ENCODE results near the gene VAV3.

VAV3 gene

DNA sequence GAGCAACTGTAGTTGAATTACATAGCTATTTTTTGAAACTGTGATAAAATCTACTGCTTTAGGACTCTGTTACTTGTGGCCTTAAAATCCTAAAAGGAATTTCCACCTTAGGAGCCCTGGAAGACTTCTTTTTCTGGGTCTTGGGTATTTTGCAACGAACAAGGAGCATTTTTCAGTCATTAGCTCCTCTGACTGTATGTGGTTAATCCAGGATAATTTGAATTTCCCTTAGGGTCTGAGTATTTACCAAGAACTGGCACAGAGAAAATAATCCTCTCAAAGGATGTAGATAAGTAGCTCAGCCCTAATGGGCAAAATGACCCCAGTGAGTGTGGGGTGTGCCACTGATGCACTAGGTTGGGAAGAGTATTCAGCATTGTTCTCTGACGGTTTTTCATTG lies 170.4 kb downstream of the VAV3 start:
- H3K4me3 ChIP-seq (ENCODE audit: low read length in 2 of 2), result no peak overlapping the region
- no peaks in the 10 kb centered on the region for H3K4me1 ChIP-seq (ENCODE audit: control insufficient read depth, insufficient read depth, low read length)
- H3K27me3 ChIP-seq (ENCODE audit: control insufficient read depth in 1 of 2, insufficient read depth in 2 of 2, low read length in 2 of 2), result no peaks in the 10 kb centered on the region
- H3K9me3 ChIP-seq (ENCODE audit: control insufficient read depth in 2 of 2, low read length in 2 of 2), result no peaks in the 10 kb centered on the region
- no peak overlapping the region for H3K27ac ChIP-seq (ENCODE audit: low read length)
- no peak overlapping the region for H3K9ac ChIP-seq (ENCODE audit: low read length in 2 of 2)
- H3K36me3 ChIP-seq (ENCODE audit: control insufficient read depth in 2 of 2, insufficient read depth in 2 of 2, low read length in 2 of 2), result no peaks in the 10 kb centered on the region

DNA sequence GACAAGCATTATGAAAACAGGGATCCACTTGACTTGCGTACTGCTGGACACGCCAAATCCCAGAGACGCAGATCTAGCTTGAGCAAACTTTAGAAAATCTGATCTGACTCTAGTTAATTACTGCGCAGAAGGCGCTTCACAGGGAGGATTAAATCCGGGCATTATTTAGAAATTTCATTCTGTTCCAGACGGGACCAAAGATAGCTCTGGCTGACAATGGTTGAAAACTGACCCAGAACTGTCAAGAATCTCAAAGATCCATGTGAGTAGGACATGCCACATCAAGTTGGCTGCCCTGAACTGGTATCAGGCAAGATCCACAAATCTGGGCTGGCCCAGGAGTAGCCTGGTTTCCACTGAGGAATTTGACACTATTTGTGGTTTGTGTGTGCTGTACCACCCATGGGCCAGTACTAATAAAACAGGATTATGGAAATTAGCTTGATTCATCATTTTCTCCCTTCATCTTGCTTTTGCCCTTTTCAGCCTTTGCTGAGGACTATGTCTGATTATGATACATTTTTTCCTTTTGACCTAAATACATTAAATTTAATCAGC lies 171.0 kb downstream of the VAV3 start:
- no peaks in the 10 kb centered on the region for H3K4me1 ChIP-seq (ENCODE audit: control insufficient read depth, insufficient read depth, low read length)
- H3K27me3 ChIP-seq (ENCODE audit: control insufficient read depth in 1 of 2, insufficient read depth in 2 of 2, low read length in 2 of 2), result no peaks in the 10 kb centered on the region
- H3K27ac ChIP-seq (ENCODE audit: low read length), result no peak overlapping the region
- no peaks in the 10 kb centered on the region for H3K36me3 ChIP-seq (ENCODE audit: control insufficient read depth in 2 of 2, insufficient read depth in 2 of 2, low read length in 2 of 2)
- no peak overlapping the region for H3K4me3 ChIP-seq (ENCODE audit: low read length in 2 of 2)
- H3K9ac ChIP-seq (ENCODE audit: low read length in 2 of 2), result no peak overlapping the region
- no peaks in the 10 kb centered on the region for H3K9me3 ChIP-seq (ENCODE audit: control insufficient read depth in 2 of 2, low read length in 2 of 2)

DNA sequence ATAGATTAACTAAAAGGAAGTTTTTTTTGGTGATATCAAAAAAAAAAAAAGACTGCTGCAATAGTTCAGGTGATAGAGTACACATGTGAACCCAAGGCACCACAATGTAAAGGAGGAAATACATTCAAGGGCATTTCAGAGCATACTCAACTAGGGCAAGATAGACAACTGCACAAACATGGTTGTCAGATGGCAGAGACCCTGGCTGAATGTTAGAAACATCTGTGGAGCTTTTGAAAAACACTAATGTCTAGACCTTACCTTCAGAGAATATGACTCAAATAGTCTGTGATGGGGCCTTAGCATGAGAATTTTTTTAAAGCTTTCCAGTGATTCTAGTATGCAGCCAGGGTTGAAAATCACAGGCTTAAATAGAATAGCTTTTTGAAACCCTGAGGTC lies 173.6 kb downstream of the VAV3 start:
- H3K9me3 ChIP-seq (ENCODE audit: control insufficient read depth in 2 of 2, low read length in 2 of 2), result no peaks in the 10 kb centered on the region
- no peak overlapping the region for H3K27ac ChIP-seq (ENCODE audit: low read length)
- H3K36me3 ChIP-seq (ENCODE audit: control insufficient read depth in 2 of 2, insufficient read depth in 2 of 2, low read length in 2 of 2), result no peaks in the 10 kb centered on the region
- no peak overlapping the region for H3K9ac ChIP-seq (ENCODE audit: low read length in 2 of 2)
- no peaks in the 10 kb centered on the region for H3K27me3 ChIP-seq (ENCODE audit: control insufficient read depth in 1 of 2, insufficient read depth in 2 of 2, low read length in 2 of 2)
- no peak overlapping the region for H3K4me3 ChIP-seq (ENCODE audit: low read length in 2 of 2)
- no peaks in the 10 kb centered on the region for H3K4me1 ChIP-seq (ENCODE audit: control insufficient read depth, insufficient read depth, low read length)

DNA sequence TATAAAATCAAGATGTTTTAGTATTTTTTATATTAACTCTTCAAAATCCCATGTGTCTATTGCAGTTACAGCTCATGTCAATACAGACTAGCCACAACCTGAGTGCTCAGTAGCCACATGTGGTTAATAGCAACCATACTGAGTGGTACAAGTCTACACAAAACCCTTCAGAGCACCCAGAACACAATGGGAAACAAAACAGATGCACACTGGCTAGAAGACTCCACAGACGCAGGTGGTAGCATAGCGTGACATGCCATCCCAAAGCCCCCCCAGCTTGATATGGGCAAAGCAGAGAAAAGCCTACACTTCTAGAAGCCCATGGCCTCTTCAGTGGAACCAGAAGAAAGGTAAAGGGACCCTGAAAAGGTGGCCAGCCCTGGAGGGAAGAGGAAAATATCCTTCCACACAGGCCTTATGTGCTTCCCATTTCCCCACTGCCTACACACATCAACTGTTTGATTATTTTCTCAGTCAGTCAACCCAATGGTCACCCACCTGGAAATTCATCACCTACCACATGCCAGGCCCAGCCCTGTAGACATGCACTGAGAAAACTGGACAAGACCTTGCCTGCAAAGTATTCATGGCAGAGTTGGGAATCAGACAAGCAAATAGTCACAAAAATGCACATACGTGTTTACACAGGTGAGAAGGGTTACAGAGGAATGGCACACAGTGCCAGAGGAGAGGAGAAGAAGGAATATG lies 175.0 kb downstream of the VAV3 start:
- H3K9me3 ChIP-seq (ENCODE audit: control insufficient read depth in 2 of 2, low read length in 2 of 2), result no peaks in the 10 kb centered on the region
- H3K4me3 ChIP-seq (ENCODE audit: low read length in 2 of 2), result no peak overlapping the region
- no peaks in the 10 kb centered on the region for H3K4me1 ChIP-seq (ENCODE audit: control insufficient read depth, insufficient read depth, low read length)
- no peak overlapping the region for H3K27ac ChIP-seq (ENCODE audit: low read length)
- no peaks in the 10 kb centered on the region for H3K36me3 ChIP-seq (ENCODE audit: control insufficient read depth in 2 of 2, insufficient read depth in 2 of 2, low read length in 2 of 2)
- no peak overlapping the region for H3K9ac ChIP-seq (ENCODE audit: low read length in 2 of 2)
- H3K27me3 ChIP-seq (ENCODE audit: control insufficient read depth in 1 of 2, insufficient read depth in 2 of 2, low read length in 2 of 2), result no peaks in the 10 kb centered on the region

DNA sequence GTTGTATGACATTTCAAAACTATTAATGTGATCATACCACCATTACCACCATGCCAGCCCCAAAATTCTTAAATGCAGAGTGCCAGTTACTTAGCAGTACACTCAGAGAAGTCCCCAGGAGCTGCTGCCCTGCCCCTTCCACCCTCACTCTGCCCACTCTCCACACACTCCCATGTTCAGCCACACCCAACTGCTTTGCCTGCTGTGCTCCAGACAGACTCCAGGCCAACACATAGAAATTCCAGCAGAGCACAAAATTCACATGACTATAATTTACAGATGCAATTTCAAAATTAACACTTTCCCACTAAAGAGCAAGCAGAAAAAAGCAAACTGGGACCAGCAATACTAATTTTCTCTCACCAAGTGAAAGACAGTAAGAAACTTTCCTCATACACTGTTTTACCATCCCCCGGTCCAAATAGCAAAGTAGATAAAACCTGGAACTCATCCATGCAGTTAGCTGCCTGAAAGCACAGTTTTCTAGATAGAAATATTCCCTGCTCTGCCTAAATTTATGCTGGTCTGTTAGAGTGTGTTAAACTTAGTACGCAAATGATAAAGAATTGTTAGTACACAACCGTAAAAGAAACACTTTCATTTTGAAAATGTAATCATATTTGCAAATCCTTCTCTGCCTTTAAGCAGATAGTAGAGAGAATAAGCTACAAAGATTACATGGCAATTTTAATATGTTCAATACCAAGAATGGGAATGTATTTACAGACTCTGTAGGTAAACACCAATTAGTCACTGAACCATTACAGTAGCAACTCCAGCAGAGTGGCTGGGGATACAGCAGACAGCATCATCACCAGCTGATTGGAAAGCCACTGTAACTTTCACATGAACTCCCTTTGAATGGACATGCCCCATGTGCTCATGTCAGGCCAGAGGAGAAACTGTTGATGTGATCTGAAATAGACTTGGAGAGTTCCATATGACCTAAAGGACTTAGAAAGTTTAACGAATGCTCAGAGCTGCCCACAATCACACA lies 176.5 kb downstream of the VAV3 start:
- Histone ChIP-seq H3K4me3 (ENCODE audit: low read length in 2 of 2) (no peak overlapping the region), H3K27me3 (ENCODE audit: control insufficient read depth in 1 of 2, insufficient read depth in 2 of 2, low read length in 2 of 2) (no peaks in the 10 kb centered on the region), H3K4me1 (ENCODE audit: control insufficient read depth, insufficient read depth, low read length) (no peaks in the 10 kb centered on the region), H3K27ac (ENCODE audit: low read length) (no peak overlapping the region), H3K36me3 (ENCODE audit: control insufficient read depth in 2 of 2, insufficient read depth in 2 of 2, low read length in 2 of 2) (no peaks in the 10 kb centered on the region), H3K9me3 (ENCODE audit: control insufficient read depth in 2 of 2, low read length in 2 of 2) (no peaks in the 10 kb centered on the region), H3K9ac (ENCODE audit: low read length in 2 of 2) (no peak overlapping the region)

DNA sequence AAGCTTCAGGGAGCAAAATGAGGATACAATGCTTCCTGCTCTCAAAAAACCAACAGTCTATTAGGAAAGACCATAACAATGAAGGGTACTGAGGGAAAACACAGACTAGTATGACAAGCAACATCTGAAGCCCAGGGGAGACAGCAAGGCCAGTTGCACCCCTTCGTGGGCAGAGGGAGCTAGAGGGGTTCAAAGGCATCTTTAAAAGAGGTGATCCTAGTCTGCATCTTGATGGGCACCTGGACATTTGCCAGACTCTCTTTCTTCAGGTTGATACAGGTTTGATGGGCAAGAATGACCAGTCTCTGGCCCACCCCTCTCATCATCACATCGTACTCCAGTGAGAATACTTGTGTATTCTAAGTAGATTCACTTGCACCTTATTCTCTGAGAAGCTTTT lies 177.7 kb downstream of the VAV3 start:
- Histone ChIP-seq H3K4me3 (ENCODE audit: low read length in 2 of 2) (no peak overlapping the region), H3K36me3 (ENCODE audit: control insufficient read depth in 2 of 2, insufficient read depth in 2 of 2, low read length in 2 of 2) (no peaks in the 10 kb centered on the region), H3K4me1 (ENCODE audit: control insufficient read depth, insufficient read depth, low read length) (no peaks in the 10 kb centered on the region), H3K27ac (ENCODE audit: low read length) (no peak overlapping the region), H3K9me3 (ENCODE audit: control insufficient read depth in 2 of 2, low read length in 2 of 2) (no peaks in the 10 kb centered on the region), H3K27me3 (ENCODE audit: control insufficient read depth in 1 of 2, insufficient read depth in 2 of 2, low read length in 2 of 2) (no peaks in the 10 kb centered on the region), H3K9ac (ENCODE audit: low read length in 2 of 2) (no peak overlapping the region)

DNA sequence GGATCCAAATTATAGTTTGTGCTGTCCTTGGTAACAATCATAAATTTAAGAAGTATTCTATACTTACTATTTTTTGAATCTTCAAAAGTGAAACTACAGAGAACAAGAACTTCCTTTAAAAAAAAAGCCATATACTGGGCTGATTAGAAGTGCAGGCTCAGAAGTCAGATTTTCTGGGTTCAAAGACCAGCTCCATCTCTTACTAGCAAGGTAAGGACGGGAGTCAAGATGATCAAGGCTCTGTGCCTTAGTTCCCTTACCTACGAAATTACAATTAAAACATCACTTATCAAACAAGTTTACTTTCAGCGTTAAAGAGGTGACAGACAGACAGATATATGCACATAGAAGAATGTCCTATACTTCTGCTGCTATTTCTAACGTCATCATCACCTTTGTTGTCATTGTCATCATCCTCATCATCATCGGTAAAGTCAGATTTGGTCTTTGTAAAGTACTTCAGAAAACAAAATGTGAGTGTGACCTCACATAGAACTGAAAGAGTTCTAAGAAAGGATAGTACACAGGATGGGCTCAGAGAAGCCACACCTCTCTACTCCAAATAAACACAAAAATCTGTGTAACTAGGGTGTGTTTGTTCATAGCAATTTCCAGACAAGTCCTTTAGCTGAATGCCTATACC lies 178.7 kb downstream of the VAV3 start:
- Histone ChIP-seq H3K27ac (ENCODE audit: low read length) (no peak overlapping the region), H3K9ac (ENCODE audit: low read length in 2 of 2) (no peak overlapping the region), H3K27me3 (ENCODE audit: control insufficient read depth in 1 of 2, insufficient read depth in 2 of 2, low read length in 2 of 2) (no peaks in the 10 kb centered on the region), H3K4me3 (ENCODE audit: low read length in 2 of 2) (no peak overlapping the region), H3K36me3 (ENCODE audit: control insufficient read depth in 2 of 2, insufficient read depth in 2 of 2, low read length in 2 of 2) (no peaks in the 10 kb centered on the region), H3K4me1 (ENCODE audit: control insufficient read depth, insufficient read depth, low read length) (no peaks in the 10 kb centered on the region), H3K9me3 (ENCODE audit: control insufficient read depth in 2 of 2, low read length in 2 of 2) (no peaks in the 10 kb centered on the region)

DNA sequence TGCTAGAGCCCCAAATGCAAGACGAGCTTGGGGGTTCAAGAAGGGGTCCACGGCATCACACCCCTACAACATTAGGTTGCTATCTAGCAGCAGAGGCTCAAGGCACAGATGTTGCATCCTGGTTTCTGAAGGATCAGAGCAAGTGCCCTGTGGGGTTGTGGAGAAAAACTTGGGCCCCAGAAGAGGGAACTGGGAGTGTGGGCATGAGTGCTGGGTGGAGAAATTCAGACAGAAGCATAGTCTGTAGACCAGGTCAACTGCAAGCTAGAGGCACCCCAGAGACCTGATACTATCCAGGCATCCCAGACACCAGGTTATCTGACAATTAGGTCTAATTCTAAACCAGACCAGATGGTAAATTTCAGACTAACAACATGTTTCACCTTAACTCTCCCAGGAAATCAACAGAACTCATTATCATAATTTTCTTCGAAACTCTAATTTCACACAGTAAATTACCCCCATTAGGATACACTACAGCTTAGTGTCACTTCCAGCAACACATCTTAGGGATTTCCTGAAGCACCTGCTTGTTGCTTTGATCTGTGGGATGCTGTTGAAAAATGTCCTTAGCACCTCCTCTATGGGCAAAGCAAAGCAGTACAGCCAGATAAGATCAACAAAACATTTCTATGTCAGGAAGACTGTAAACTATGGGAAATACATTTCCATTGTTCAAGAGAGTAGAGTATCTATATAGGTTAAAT lies 179.3 kb downstream of the VAV3 start:
- H3K4me3 ChIP-seq (ENCODE audit: low read length in 2 of 2), result no peak overlapping the region
- no peaks in the 10 kb centered on the region for H3K4me1 ChIP-seq (ENCODE audit: control insufficient read depth, insufficient read depth, low read length)
- H3K9me3 ChIP-seq (ENCODE audit: control insufficient read depth in 2 of 2, low read length in 2 of 2), result no peaks in the 10 kb centered on the region
- H3K27me3 ChIP-seq (ENCODE audit: control insufficient read depth in 1 of 2, insufficient read depth in 2 of 2, low read length in 2 of 2), result no peaks in the 10 kb centered on the region
- H3K36me3 ChIP-seq (ENCODE audit: control insufficient read depth in 2 of 2, insufficient read depth in 2 of 2, low read length in 2 of 2), result no peaks in the 10 kb centered on the region
- no peak overlapping the region for H3K27ac ChIP-seq (ENCODE audit: low read length)
- no peak overlapping the region for H3K9ac ChIP-seq (ENCODE audit: low read length in 2 of 2)

DNA sequence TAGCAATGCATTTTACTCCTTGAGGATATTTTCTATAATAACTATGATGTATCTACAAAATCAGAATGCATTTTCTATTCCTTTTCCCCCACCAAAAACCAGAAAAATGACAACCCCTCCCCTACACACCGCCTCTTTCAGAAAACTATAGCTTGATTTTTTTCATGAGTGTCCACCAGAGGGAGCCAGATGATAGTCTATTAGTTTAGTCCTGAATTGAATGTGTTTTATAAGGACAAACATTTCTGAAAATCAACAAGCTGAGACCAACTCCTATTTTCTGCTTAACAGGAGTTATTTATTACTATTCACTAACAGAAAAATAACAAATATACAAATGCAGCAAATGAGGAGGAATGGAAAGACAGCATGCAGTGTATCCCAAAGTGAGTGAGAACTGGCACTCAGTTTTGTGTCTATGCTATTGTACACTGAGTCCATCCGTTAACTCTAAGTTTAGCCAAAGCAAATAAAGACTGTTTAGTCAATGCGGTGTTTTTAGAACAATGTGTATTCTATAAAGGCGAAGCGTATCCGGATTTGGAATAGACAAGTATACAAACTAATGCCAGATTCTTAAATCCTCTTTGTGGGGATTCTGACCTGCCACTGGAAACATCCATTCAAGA lies 182.6 kb downstream of the VAV3 start:
- H3K4me1 ChIP-seq (ENCODE audit: control insufficient read depth, insufficient read depth, low read length), result no peaks in the 10 kb centered on the region
- H3K27ac ChIP-seq (ENCODE audit: low read length), result no peak overlapping the region
- no peaks in the 10 kb centered on the region for H3K9me3 ChIP-seq (ENCODE audit: control insufficient read depth in 2 of 2, low read length in 2 of 2)
- no peaks in the 10 kb centered on the region for H3K27me3 ChIP-seq (ENCODE audit: control insufficient read depth in 1 of 2, insufficient read depth in 2 of 2, low read length in 2 of 2)
- H3K36me3 ChIP-seq (ENCODE audit: control insufficient read depth in 2 of 2, insufficient read depth in 2 of 2, low read length in 2 of 2), result no peaks in the 10 kb centered on the region
- no peak overlapping the region for H3K4me3 ChIP-seq (ENCODE audit: low read length in 2 of 2)
- H3K9ac ChIP-seq (ENCODE audit: low read length in 2 of 2), result no peak overlapping the region

DNA sequence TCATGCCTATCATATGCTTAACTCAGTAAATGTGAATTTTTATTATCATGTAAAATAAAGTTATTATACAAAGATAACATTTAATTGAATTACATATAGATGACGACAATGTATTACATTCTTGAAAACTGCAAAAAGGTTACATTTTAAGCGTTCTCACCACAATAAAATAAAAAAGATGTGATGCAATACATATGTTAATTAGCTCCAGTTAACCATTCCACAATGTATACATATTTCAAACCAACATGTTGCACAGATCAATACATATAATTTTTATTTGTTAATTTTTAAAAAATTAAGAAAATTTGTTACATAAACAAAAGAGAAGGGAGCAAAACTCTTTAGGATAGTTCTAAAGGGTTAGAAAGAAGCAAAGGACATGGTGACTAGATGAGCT lies 183.7 kb downstream of the VAV3 start:
- Histone ChIP-seq H3K27me3 (ENCODE audit: control insufficient read depth in 1 of 2, insufficient read depth in 2 of 2, low read length in 2 of 2) (no peaks in the 10 kb centered on the region), H3K4me1 (ENCODE audit: control insufficient read depth, insufficient read depth, low read length) (no peaks in the 10 kb centered on the region), H3K27ac (ENCODE audit: low read length) (no peak overlapping the region), H3K9me3 (ENCODE audit: control insufficient read depth in 2 of 2, low read length in 2 of 2) (no peaks in the 10 kb centered on the region), H3K9ac (ENCODE audit: low read length in 2 of 2) (no peak overlapping the region), H3K36me3 (ENCODE audit: control insufficient read depth in 2 of 2, insufficient read depth in 2 of 2, low read length in 2 of 2) (no peaks in the 10 kb centered on the region), H3K4me3 (ENCODE audit: low read length in 2 of 2) (no peak overlapping the region)
